ENCODE results near the gene CCDC197.

The CCDC197 gene

GRCh38 chr14:93982230-93983007 lies 14.7 kb upstream of the CCDC197 start:
- no peak for DNase-seq (ENCODE audit: low spot score)
- in situ Hi-C loops (cut with MboI; ENCODE audit: low pct_unique_long_range_greater_than_20kb, low sequenced_read_pairs, unreplicated experiment): no loop called here
- TF ChIP-seq CTCF (IDR thresholded peaks at IDR 0.05; ENCODE audit: extremely low read depth, insufficient read depth, missing control alignments): no peak

GRCh38 chr14:93984070-93984469 lies 13.0 kb upstream of the CCDC197 start:
- DNase-seq (ENCODE audit: low spot score): no peak
- in situ Hi-C loops (cut with MboI; ENCODE audit: low pct_unique_long_range_greater_than_20kb, low sequenced_read_pairs, unreplicated experiment): no loop called here
- TF ChIP-seq CTCF (IDR thresholded peaks at IDR 0.05; ENCODE audit: extremely low read depth, insufficient read depth, missing control alignments): no peak

GRCh38 chr14:93984987-93985410 lies 12.1 kb upstream of the CCDC197 start:
- no peak for DNase-seq (ENCODE audit: low spot score)
- peak; percentile 36 for TF ChIP-seq CTCF (IDR thresholded peaks at IDR 0.05; ENCODE audit: extremely low read depth, insufficient read depth, missing control alignments)
- in situ Hi-C loops (cut with MboI; ENCODE audit: low pct_unique_long_range_greater_than_20kb, low sequenced_read_pairs, unreplicated experiment): no loop called here

GRCh38 chr14:93986955-93987354 lies 10.1 kb upstream of the CCDC197 start:
- no peak for DNase-seq (ENCODE audit: low spot score)
- in situ Hi-C loops (cut with MboI; ENCODE audit: low pct_unique_long_range_greater_than_20kb, low sequenced_read_pairs, unreplicated experiment): no loop called here
- no peak for TF ChIP-seq CTCF (IDR thresholded peaks at IDR 0.05; ENCODE audit: extremely low read depth, insufficient read depth, missing control alignments)

- in situ Hi-C loops (cut with MboI; ENCODE audit: low pct_unique_long_range_greater_than_20kb, low sequenced_read_pairs, unreplicated experiment): no loop called here
- no peak for TF ChIP-seq CTCF (IDR thresholded peaks at IDR 0.05; ENCODE audit: extremely low read depth, insufficient read depth, missing control alignments)
Observed at GRCh38 chr14:93987376-93987775, 9.7 kb upstream of the CCDC197 start.

GRCh38 chr14:93987815-93988476 lies 9.2 kb upstream of the CCDC197 start:
- no peak for DNase-seq (ENCODE audit: low spot score)
- no peak for TF ChIP-seq CTCF (IDR thresholded peaks at IDR 0.05; ENCODE audit: extremely low read depth, insufficient read depth, missing control alignments)
- in situ Hi-C loops (cut with MboI; ENCODE audit: low pct_unique_long_range_greater_than_20kb, low sequenced_read_pairs, unreplicated experiment): no loop called here

More at GRCh38 chr14:93987376-93987775, 9.7 kb upstream of the CCDC197 start:
- no peak for DNase-seq (ENCODE audit: low spot score)
